A204.1 (cell line): Measurements from ENCODE around the gene PTK6.

Experiments
- FAIRE-seq: peaks from 2 replicates; lab custom pipeline; 2012; peaks lifted over from hg19 to GRCh38; lab: Jason Lieb, UNC

Gene PTK6

DNA sequence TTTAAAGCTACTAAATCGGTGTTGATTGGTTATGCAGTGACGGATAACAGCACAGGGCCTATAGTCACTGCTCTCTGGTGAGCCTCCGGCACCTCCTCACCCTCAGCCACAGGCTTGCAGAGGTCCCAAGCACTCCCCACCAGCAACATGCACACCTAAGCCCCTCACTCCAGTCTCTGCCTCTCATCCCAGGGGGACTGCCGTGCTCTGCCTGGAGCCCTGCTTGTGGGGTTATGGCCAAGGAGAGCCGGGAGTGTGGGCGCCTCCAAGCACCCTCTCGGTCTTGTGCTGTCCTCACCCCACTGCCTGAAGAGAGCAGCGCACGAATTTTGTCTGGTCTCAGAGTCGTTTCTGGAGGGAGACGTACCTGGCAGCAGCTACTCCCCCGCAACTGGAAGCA lies 31.5 kb downstream of the PTK6 start:
- FAIRE-seq = no peak

DNA sequence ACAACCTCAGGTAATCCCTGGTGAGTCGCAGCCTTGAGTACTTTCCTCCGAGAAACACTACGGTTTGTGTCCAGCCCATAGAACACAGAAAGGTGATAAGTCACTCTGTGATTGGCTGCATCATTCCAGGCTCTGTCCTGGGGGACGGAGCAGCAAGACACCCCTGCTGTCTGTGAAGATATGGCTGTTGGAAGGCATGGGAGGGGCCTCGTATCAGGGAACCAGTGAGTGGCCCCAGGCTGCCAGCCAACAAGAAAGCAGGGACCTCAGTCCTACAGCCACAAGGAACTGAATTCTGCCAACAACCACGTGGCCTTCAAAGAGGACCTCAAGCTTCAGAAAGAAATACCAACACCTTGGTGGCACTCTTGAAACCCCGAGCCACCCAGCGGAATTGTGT lies 31.9 kb downstream of the PTK6 start:
- no peak for FAIRE-seq

DNA sequence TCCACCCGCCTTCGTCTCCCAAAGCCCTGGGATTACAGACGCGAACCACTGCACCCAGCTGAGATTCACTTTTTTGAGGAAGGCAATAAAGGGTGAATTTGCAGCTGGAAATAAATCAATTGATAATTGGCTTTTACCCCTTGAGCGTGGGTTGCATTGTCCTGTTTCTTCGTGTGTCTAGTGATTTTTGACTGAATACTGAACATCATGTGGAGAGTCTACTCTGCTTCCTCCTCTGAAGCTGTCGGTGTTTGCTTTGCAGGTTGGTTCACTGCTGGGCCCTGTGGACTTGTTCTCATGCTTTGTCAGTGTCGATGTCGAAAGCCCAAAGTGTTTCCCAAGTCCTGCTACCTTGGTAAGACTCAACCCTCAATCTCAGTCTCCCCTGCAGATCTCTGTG lies 32.5 kb downstream of the PTK6 start:
- no peak for FAIRE-seq

DNA sequence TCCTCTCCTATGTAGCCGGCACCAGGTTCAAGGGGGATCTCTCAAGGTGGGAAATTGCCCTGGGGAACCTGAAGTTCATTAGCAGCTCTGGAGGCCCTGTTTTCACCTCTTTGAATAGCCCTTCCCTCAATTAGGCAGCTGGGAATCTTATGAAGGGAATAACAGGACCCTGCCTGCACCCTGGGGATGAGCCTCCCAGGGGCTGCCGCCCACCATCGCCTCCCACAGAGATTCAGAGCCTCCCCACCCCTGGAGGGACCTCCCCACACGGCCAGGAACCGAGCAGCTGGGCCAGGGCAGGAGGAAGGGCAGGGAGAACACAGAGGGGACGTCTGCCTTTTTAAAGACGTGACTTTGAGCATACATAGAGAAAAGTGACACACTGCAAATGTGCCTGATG lies 33.7 kb downstream of the PTK6 start:
- FAIRE-seq = no peak

DNA sequence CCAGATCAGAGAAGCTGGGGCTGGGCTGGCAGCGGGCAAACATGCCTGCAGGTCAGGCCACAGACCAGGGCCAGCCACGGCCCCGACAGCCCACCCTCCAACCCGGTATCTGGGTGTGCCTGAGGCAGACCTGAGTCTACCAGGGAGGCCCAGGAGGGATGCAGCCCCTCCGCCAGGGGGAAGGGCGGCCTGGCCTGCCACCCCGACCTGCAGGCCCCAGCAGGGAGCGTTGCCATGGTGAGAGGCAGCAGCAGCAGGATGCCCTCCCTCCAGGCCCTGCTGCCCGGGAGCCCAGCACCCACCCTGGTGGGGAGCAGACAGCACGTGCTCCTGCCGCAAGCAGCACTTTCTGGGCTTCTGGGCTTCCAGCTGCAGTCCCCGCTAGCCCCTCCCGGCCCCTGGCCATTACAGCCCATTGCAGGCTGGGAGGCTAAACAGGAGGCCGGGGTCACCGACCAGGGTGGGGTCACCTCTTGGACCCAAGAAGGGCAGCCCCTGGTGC lies 34.5 kb downstream of the PTK6 start:
- no peak for FAIRE-seq

DNA sequence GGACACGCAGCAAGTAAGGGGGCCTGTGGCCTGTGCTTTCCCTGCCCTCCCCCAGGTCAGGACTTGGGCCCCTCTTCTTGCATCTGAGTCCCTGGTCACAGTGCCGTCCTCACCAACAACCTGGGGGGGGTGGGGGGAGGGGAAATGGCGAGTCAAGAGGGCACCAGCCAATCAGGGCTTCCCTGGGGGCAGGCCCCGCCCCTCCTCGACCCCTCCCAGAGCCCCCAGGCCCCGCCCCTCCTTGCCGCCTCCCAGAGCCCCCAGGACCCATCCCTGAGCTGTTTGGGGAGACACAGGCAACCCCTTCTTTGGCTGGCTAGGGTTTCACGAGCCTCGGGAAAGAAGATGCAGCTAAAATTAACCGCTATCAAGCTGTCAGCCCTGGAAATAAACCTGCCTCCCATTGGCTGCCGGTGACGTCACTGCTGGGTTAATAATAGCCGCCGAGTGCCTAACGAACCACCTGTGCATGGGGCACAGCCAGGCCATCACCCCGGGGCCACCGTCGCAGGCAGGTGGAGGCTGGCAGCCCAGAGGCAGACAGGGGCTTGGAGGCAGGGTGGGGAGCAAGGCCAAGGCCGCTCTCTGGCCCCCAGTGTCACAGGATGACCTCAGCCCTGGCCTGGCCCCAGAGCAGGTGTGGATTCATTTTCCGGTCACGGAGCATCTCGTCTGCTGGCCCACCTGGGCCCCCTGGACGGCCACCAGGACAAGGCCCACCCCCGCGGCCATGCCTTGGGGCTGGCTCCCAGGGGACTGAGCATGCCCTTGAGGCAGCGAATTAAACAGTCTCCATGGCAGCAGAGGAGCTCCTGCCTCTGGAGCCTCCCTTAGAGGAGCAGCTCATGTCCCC lies 35.1 kb downstream of the PTK6 start:
- no peak for FAIRE-seq

DNA sequence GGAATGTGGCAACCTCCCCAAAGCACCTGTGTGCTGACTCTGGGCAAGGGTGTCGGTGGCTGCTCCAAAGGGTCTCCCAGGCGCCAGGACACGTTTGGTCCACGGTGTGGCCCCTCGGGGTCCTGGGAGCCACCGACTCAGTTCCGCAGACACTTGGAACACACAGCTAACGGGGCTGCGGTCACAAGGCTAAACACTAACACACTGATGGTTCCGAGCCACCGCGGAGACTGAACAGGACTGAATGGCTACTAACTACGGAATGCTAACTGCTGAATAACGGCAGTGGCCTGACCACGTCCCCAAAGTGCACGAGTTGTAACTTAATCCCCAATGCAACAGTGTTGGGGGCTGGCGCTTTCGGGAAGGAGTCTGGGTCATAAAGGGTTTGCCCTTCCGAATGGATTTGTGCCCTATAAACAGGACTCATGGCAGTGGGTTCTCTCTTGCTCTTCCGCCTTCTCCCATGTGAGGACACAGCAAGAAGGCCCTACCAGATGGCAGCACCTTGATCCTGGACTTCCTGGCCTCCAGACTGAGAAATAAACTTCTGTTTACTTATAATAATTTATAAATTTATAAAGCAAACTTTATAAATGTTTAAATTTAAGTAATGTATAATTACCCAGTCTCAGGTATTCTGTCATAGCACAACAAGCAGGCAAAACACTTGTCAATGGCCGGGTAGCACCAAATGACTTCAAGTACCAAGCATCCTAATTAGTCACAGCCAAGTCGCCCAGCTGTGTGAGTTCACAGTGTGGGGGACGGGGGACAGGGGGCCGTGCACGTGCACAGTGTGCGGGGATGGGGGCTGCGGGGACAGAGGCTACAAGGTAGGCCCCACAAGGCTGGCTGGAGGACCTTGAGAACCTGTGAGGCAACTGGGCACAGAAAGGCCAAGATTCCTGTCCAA lies 36.0 kb downstream of the PTK6 start:
- FAIRE-seq = no peak

DNA sequence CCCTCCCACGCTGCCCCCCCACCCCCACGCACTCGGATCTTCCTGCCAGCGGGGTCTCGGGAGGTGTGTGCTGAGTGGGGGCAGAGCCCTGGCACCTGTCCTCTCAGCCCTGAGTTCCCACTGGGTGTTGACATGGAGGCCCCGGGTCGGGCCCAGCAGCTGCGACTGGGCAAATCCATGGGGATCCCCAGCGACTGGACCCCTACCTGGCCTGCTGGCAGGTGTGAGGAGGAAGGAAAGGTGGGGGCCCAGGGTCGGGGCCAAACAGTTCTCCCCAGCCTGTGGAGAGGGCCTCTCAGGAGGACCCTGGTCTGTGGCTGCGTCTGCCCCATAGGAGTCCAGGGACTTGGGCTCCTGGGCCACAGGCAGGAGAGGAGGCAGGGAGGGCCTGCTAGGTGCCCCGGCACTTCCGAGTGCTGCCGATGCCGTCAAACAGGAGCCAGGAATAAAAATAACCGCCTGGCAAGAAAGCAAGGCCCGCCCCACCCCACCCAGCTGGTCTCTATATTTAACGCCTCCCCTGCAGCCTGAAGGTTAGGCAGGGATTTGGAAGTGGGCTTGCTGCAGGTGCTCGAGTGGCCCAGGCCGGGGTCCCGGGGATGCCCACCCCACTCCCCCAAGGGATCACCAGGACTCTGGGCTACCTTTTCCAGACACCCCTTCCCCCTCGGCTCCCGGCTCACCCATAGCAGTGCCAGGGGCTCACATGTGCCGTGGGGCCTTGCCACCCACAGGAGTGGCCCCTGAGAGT lies 36.9 kb downstream of the PTK6 start:
- FAIRE-seq = no peak

DNA sequence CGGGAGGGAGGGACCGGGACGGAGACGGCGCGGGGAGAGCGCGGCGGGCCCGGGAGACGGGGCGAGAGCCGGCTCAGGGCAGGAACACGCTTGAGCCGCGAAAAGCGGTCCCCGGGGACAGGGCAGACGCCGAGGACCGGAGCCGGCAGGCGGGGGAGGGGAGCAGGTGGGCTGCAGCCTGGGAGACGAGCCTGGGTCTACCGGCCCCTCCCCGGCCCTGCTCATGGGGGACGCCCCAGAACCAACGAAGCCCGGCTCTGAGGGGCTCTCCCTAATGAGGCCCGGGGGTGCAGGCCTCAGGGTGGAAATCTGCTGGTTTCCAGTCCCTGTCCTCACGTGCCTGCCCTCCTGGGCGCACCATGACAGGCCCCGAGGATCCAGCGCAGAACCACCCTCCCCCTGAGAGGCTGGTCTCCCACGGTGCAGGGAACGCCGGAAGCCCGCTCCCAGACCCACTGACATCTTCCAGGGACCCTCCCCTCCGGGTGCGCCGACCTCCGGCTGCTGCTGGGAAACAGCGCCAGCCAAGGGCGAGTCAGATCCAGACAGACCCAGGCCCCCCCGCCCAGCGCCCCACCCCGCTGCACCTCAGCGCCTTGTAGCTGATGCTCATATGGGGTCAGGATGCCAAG lies 37.7 kb downstream of the PTK6 start:
- no peak for FAIRE-seq

DNA sequence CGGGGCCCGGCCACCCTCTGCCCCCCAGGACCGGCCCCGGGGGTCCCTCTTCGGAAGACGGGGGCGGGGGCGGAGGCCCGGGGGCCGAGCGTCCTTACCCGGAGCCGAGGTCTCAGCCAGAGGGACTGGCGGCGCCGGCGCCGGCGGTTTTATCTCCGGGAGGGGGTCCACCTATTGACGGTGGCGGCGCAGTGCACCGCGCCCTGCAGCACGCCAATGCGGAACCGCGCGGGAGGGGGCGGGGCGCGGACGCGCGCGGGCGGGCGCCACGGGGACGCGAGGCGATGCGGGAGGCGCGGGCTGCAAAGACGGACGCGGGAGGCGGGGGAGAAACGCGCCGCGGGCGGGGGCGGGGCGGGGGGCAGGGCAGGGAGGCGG lies 38.2 kb downstream of the PTK6 start, which contains the start of gene EEF1A2:
Gene EEF1A2 (minus strand): TSS at position 124 of the 378 bp plus-strand sequence. CDS start 1,320 bp downstream, outside the sequence.
- no peak for FAIRE-seq

DNA sequence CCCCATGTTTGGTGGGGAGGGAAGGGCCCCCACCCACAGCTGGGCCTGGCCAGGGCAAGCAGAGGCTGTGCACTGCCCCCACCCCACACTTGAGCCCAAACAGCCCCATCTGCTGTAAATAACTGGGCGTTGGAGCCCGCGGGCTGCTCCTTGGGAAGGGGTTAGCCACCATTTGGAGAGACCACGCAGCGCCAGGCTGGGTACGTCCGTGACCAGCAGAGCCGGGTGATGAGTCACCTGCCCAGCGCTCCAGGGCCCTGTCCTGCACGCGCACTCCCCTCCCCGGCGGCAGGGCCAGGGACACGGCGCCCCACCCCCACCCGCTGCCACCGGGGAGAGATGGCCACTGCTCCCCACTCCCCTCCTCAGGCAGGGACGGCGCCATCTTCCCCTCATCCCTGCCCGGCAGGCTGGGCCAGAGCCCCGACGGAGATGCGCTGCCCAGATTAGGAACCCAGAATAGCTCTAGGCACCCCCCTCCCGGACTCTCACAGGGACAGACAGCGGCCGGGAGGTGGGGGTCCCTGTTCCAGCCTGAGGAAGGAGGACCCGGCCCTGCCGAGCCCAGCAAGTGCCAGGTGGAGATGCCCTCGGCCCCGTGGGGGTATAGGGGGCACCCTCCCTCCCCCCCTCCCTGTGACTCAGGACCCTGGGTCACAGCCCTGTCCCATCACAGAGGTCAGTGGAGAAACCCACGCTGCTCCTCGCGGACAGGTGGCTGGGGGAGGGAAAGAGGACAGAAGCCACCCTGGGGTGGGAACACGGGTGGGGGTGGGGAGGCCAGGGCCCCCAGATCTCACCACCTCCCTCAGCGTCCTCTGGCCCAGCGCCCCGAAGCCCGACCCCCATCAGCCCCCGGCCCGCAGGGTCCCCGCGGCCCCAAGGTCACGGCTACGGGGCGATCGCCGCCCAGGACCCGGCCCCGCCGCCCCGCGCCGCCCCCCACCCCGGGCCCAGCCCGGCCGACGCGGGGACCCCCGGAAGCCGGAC lies 38.9 kb downstream of the PTK6 start:
- FAIRE-seq = no peak

DNA sequence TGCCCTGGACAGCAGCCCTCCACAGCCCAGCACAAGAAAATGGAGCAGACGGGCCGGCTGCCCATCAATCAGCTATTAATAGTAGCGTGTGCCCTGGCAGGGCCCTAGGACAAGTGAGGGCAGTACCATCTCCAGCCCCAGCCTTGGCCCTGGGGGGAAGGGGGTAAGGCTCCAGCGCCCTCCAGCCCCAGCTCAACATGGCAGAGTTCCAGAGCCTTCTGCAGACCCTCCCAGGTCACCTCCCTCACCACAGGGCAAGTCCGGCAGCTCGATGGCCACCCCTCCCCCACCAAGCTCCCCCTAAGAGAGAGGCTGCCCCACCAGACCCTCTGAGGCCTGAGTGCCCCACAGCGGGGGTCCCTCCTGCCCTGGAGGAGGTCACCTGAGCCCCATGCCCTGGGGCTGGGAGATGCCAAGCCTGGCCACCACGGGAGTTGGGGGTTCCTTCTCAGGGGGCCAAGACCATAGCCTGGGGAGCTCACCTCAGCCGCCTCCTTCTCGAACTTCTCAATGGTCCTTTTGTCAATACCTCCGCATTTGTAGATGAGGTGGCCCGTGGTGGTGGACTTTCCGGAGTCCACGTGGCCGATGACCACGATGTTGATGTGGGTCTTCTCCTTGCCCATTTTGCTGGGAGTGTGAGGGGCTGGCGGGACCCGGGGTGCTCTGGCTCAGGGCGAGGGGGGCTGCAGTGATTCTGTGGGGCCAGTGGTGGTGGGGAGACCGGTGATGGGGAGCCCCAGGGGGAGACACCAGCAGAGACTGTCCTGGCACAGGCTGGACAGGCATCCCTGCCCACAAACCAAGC lies 39.8 kb downstream of the PTK6 start:
- FAIRE-seq = no peak

DNA sequence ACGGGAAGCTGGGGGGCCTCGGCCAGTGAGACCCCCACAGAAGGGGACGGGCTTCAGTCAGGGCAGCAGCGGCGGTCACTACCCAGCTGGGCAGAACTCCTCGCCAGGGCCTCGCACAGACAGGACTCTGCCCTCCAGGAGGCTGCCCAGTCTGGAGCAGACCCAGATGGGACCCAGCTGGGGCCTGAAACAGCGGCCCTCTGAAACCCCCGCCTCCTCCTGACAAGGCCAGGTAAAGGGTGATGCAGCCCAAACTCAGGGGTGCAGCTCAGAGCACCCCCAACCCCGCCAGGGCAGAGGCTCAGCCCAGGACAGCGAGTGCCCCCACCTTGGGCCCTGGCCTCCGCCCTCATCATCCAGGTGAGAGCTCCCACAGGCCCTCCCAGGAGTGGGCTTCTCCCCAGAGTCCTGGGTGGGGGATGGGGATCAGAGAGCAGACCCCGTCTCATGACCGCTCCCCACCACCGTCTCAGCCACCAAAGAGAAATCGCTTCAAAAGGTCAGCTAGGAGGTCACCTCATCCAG lies 40.5 kb downstream of the PTK6 start:
- no peak for FAIRE-seq

DNA sequence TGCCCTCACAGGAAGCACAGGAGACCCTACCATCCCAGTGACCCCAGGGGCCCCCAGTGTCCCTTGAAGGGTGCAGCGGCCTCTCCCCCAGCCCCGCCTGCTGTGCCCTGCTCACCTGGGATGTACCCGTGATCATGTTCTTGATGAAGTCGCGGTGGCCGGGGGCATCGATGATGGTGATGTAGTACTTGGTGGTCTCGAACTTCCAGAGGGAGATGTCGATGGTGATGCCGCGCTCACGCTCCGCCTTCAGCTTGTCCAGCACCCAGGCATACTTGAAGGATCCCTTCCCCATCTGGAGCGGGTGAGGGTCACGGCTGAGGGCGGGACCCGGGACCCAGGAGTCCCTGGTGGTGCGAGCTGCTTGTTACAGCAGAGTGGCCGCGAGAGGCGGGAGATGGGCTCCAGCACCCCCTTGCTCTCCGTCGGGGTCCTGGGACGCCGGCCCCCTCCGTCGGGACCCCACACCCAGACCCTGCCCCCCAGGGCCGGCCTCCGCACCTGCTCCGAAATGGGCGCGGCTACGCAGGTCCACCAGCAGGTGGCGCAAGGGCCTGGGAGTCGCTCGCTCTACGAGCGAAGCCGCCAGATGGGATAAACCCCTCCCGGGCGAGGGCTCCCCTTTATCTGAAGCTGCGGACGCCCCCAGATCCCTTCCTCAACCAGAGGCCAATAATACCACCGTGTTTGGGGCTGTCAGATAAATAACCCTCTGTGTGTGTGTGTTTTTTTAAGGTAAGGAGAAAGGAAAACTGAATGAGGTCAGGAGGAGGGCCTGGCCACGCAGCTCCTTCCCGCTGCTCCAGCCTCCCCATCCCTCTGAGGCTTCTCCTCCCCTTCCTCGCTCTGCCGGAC lies 41.2 kb downstream of the PTK6 start:
- no peak for FAIRE-seq

DNA sequence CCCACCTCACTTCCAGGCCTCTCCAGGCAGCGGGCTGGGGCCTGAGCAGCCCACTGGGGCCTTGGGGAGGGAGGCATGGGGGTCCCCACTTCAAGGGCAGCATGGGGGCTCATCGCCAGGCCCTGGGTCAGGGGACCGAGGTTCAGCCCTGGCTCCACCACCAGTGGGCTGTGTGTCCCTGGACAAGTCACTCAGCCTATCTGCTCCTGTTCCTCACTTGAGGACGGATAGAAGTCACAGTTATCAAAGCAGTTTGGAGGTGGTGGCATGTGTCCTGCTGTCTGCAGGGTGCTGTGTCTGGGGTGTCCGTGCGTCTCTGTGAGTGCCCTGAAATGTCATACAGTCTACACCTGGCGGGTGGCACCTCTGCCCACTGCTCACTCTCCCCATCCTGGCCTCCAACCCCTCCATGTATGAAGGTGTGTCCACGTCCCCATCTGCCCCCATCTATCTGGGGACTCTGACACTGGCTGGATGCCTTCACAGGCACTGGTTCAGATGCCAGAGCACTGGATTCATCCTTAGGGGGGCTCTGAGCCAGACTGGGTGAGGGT lies 41.9 kb downstream of the PTK6 start:
- FAIRE-seq = no peak

DNA sequence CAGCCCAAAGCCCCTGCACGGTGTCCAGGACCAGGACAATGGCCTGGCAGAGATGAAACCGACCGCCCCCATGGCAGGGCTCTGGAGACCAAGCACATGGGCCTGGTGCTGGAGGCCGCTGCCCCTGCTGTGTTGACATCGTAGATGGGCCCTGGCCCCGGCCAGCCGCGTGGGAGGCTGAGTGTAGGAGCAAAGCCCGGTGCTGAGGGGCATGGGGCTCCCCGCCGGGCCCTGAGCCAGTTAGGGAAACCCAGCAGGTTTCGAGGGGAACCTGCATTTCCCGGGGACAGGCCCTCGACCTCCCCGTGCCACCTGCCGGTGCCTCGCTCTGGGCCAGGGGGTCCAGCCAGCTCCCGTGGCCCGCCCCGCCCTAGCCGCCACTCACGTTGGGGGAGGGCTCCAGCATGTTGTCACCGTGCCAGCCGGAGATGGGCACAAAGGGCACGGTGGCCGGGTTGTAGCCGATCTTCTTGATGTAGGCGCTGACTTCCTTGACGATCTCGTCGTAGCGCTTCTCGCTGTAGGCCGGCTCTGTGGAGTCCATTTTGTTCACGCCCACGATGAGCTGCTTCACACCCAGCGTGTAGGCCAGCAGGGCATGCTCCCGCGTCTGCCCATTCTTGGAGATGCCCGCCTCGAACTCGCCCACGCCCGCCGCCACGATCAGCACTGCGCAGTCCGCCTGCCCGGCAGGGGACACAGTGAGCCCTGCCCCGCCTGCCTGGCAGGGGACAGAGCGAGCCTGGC lies 42.6 kb downstream of the PTK6 start:
- no peak for FAIRE-seq

DNA sequence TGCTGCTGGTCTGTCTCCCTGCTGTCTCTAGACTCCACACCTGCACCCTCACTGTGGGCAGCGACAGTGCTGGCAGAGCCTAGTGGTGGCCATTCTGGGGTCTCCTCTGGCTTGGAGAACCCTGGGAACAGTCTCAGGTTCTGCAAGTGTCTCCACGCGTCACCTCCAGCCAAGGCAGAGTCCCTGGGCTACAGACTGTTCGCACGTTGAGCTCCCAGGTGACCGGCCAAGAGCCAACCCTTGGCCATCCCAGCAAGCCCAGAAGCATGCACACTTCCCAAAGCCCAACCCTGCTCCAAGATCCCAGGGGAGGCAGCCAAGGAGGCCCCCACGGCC lies 43.1 kb downstream of the PTK6 start:
- no peak for FAIRE-seq
